Measurements from ENCODE around the gene KAT8.

DNA sequence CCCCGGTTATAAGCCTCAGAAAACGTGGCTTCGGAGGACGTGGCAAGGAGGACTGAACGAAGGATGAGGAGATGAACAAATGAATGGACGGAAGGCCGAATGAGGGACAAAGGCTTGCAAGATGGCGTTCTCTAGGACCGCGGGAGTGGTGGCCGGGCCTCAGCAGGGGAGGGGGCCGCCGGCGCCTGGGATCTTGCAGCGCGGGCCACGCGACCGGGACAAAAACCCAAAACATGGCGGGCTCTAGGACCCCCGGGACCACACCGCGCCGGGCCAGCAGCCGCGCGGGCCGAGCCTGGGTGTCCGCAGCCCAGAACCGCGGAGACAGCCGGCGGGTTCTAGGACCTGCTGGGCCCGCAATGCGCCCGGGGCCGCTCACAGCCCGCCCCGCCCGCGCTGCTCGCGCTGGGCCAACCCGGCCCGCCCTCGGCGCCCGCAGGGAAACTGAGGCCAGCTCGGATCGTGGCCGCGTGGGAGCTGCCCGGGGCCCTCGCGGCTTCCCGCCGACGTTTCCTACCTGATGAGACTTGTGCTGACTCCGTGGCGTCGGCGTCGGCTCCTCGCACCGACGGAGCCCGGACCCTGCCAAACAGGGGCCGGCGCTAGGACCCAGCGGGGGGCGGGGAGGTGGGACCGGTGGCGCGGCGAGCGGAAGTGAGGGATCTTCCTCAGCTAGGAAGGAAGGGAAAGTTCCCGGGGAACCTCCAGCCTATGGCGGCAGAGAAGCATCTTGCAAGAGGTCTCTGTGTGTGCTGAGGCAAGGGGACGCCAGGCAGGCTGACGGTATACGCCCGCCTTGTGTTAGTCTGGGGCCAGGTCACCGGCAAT lies 44.1 kb upstream of the KAT8 start:
- TF ChIP-seq POLR2A (IDR thresholded peaks at IDR 0.05), result no peak
- TF ChIP-seq, protein P1, sequence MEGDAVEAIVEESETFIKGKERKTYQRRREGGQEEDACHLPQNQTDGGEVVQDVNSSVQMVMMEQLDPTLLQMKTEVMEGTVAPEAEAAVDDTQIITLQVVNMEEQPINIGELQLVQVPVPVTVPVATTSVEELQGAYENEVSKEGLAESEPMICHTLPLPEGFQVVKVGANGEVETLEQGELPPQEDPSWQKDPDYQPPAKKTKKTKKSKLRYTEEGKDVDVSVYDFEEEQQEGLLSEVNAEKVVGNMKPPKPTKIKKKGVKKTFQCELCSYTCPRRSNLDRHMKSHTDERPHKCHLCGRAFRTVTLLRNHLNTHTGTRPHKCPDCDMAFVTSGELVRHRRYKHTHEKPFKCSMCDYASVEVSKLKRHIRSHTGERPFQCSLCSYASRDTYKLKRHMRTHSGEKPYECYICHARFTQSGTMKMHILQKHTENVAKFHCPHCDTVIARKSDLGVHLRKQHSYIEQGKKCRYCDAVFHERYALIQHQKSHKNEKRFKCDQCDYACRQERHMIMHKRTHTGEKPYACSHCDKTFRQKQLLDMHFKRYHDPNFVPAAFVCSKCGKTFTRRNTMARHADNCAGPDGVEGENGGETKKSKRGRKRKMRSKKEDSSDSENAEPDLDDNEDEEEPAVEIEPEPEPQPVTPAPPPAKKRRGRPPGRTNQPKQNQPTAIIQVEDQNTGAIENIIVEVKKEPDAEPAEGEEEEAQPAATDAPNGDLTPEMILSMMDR (IDR thresholded peaks at IDR 0.05), result no peak
